ENCODE data around the gene CHAMP1.
"Not testable (repeated sequence)": the region's sequence is repeated elsewhere in the genome, so short reads cannot be mapped to it uniquely, and the experiment has no call there.

CHAMP1 gene

DNA sequence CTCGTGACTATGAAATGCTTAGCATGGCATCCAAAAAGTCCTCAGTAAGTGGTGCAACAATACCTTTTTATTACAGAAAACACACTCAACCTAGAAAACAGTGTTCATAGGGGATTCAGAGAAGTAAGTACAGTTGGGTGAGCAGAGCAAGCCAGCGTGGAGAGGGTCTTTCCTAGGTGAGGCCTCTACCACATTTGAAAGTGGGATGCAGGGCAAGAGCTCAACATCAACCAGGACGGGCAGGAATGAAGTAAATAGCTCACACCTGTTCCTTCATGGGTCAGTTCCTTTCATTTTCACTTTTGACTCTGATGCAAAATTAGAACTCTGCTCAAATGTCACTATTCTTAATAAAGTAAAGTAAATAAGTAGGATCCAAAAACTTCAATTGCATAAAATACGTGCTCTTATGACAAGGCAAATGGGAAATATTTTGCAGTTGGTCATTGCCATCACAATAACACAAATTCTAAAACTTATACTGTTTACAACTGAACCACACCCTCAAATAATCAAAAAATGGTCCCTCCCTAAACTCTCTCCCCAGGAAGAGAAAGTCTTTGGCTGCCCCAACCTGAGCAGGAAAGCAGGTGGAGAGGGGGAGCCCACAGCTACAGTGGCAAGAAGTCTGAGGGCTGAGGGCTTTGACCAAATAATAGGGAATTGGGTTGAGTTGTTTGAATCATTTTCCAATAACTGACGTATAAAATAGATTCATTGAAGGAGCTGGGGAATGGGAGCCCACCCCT lies 20.2 kb downstream of the CHAMP1 start:
- H3K27ac ChIP-seq: no peak overlapping the region

DNA sequence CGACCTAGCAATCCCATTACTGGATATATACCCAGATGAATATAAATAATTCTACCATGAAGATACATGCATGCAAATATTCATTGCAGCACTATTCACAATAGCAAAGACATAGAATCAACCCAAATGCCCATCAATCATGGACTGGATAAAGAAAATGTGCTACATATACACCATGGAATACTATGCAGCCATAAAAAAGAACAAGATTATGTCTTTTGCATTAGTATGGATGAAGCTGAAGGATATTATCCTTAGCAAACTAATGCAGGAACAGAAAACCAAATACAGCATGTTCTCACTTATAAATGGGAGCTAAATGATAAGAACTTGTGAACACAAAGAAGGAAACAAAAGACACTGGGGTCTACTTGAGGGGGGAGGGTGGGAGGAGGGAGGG lies 22.2 kb downstream of the CHAMP1 start:
- not testable (repeated sequence) for H3K27ac ChIP-seq

More for the DNA sequence above, 20.2 kb downstream of the CHAMP1 start:
- TF ChIP-seq, protein P1, sequence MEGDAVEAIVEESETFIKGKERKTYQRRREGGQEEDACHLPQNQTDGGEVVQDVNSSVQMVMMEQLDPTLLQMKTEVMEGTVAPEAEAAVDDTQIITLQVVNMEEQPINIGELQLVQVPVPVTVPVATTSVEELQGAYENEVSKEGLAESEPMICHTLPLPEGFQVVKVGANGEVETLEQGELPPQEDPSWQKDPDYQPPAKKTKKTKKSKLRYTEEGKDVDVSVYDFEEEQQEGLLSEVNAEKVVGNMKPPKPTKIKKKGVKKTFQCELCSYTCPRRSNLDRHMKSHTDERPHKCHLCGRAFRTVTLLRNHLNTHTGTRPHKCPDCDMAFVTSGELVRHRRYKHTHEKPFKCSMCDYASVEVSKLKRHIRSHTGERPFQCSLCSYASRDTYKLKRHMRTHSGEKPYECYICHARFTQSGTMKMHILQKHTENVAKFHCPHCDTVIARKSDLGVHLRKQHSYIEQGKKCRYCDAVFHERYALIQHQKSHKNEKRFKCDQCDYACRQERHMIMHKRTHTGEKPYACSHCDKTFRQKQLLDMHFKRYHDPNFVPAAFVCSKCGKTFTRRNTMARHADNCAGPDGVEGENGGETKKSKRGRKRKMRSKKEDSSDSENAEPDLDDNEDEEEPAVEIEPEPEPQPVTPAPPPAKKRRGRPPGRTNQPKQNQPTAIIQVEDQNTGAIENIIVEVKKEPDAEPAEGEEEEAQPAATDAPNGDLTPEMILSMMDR (IDR thresholded peaks at IDR 0.05): no peak
- TF ChIP-seq ZFX (IDR thresholded peaks at IDR 0.05; ENCODE audit: borderline replicate concordance): no peak

GRCh38 chr13:114338959-114339358 lies 24.7 kb downstream of the CHAMP1 start:
- no peak overlapping the region for H3K27ac ChIP-seq
- TF ChIP-seq, protein P1 (IDR thresholded peaks at IDR 0.05): no peak
- no peak for TF ChIP-seq ZFX (IDR thresholded peaks at IDR 0.05; ENCODE audit: borderline replicate concordance)

GRCh38 chr13:114339857-114340534 lies 25.7 kb downstream of the CHAMP1 start:
- H3K27ac ChIP-seq: no peak overlapping the region

GRCh38 chr13:114341003-114341777 lies 26.9 kb downstream of the CHAMP1 start:
- TF ChIP-seq ZFX (IDR thresholded peaks at IDR 0.05; ENCODE audit: borderline replicate concordance): no peak
- TF ChIP-seq, protein P1 (IDR thresholded peaks at IDR 0.05): no peak
- H3K27ac ChIP-seq: no peak overlapping the region

More at GRCh38 chr13:114339857-114340534, 25.7 kb downstream of the CHAMP1 start:
- no peak for TF ChIP-seq ZFX (IDR thresholded peaks at IDR 0.05; ENCODE audit: borderline replicate concordance)
- TF ChIP-seq, protein P1 (IDR thresholded peaks at IDR 0.05): peak; percentile 87

- not testable (repeated sequence) for H3K27ac ChIP-seq
Observed at GRCh38 chr13:114347256-114347655, 33.0 kb downstream of the CHAMP1 start.

GRCh38 chr13:114352763-114353162 lies 38.5 kb downstream of the CHAMP1 start:
- TF ChIP-seq, protein P1 (IDR thresholded peaks at IDR 0.05): peak; percentile 87
- H3K27ac ChIP-seq: not testable (repeated sequence)

- not testable (repeated sequence) for H3K27ac ChIP-seq
Observed at GRCh38 chr13:114353382-114353781, 39.1 kb downstream of the CHAMP1 start.

Measured in 22Rv1 (cell line).